Bronchial epithelial cell (primary cell): ENCODE results near the gene SPTLC3. TPM values are rescaled to one million over a fixed set of nuclear protein-coding genes. Genes with fewer than 3 reads are reported as not detected.

Experiments
- DNase-seq: peaks from one replicate; pipeline ENCODE4 v3.0.0-alpha.2; 2010; ENCODE audit warnings: low read depth
- FAIRE-seq: peaks from 2 replicates; lab custom pipeline; 2011; peaks lifted over from hg19 to GRCh38; lab: Jason Lieb, UNC
- H3K27me3 ChIP-seq: 2 replicates; pipeline ENCODE4 v1.5.1; 2011; ENCODE audit warnings: low read length; ENCODE audit not compliant: control insufficient read depth, insufficient read depth
- H3K36me3 ChIP-seq: 2 replicates; pipeline ENCODE4 v1.5.1; 2011; ENCODE audit warnings: low read length; ENCODE audit not compliant: control insufficient read depth, insufficient read depth
- H3K4me3 ChIP-seq: 2 replicates; pipeline ENCODE4 v1.5.1; 2011; ENCODE audit warnings: mild to moderate bottlenecking, low read depth, low read length, control low read depth
- total RNA-seq: library from RNA; depleted of rRNA; stranded (reverse); fragments of >200 nt; gene quantifications from 2 replicates; pipeline ENCODE4 v1.2.1, GENCODE V29; 2014
- TF ChIP-seq, protein P1 (sequence below): IDR thresholded peaks from 2 replicates; pipeline ENCODE4 v1.5.1; 2011; ENCODE audit warnings: mild to moderate bottlenecking, moderate library complexity, low read length, control low read depth, inconsistent platforms; ENCODE audit not compliant: insufficient read depth, severe bottlenecking

Gene SPTLC3
- total RNA-seq, 1 donor from 2014 or later = 2.4 TPM

- peaks cover 11% of the 10 kb centered on the region for H3K27me3 ChIP-seq
- no peak overlapping the region for H3K4me3 ChIP-seq
- DNase-seq (no peak), FAIRE-seq (no peak)
- H3K36me3 ChIP-seq = no peaks in the 10 kb centered on the region
- TF ChIP-seq, protein P1, sequence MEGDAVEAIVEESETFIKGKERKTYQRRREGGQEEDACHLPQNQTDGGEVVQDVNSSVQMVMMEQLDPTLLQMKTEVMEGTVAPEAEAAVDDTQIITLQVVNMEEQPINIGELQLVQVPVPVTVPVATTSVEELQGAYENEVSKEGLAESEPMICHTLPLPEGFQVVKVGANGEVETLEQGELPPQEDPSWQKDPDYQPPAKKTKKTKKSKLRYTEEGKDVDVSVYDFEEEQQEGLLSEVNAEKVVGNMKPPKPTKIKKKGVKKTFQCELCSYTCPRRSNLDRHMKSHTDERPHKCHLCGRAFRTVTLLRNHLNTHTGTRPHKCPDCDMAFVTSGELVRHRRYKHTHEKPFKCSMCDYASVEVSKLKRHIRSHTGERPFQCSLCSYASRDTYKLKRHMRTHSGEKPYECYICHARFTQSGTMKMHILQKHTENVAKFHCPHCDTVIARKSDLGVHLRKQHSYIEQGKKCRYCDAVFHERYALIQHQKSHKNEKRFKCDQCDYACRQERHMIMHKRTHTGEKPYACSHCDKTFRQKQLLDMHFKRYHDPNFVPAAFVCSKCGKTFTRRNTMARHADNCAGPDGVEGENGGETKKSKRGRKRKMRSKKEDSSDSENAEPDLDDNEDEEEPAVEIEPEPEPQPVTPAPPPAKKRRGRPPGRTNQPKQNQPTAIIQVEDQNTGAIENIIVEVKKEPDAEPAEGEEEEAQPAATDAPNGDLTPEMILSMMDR = no peak
Observed at GRCh38 chr20:13216533-13216932, 207.8 kb downstream of the SPTLC3 start.

Other genes starting within 250 kb of the SPTLC3 start
- not detected in 2 replicates for gene ISM1, start 212.3 kb downstream of the SPTLC3 start, total RNA-seq